H1 (cell line): ENCODE data around the gene PJA1. TPM values are rescaled to one million over a fixed set of nuclear protein-coding genes. Genes with fewer than 3 reads are reported as not detected.

Experiments used
- CHD7 ChIP-seq: fragments of 300-600 bp; sonication (generic); IDR thresholded peaks from 2 replicates; pipeline ENCODE4 v1.7.1; 2012; ENCODE audit warnings: low read length, moderate library complexity, mild to moderate bottlenecking, inconsistent platforms; ENCODE audit not compliant: insufficient replicate concordance
- CTBP2 ChIP-seq: IDR thresholded peaks from 2 replicates; pipeline ENCODE4 v1.7.0; 2011; ENCODE audit warnings: borderline replicate concordance, mild to moderate bottlenecking, moderate library complexity, mixed read lengths, low read length; ENCODE audit not compliant: insufficient read depth, insufficient read length
- EP300 ChIP-seq, 2 experiments: IDR thresholded peaks; 1 replicate in 1 of 2; 2 replicates in 1 of 2; pipeline ENCODE4 v1.6.1; 2011 to 2012; ENCODE audit warnings: low read depth in 2 of 2, low read length in 2 of 2, mild to moderate bottlenecking in 2 of 2, borderline replicate concordance in 1 of 2, inconsistent platforms in 1 of 2, moderate library complexity in 1 of 2
- GTF2F1 ChIP-seq: IDR thresholded peaks from 2 replicates; pipeline ENCODE4 v1.6.1; 2012; ENCODE audit warnings: low read depth, low read length, improper control_type of control experiment, borderline replicate concordance
- HDAC2 ChIP-seq, 2 experiments: fragments of 300-600 bp in 1 of 2; sonication (generic) in 1 of 2; IDR thresholded peaks; 2 replicates each; pipeline ENCODE4 v1.6.1; 2011 to 2012; ENCODE audit warnings: low read depth in 2 of 2, low read length in 2 of 2, mild to moderate bottlenecking in 2 of 2, moderate library complexity in 2 of 2, borderline replicate concordance in 1 of 2, inconsistent platforms in 1 of 2
- NRF1 ChIP-seq: IDR thresholded peaks from 2 replicates; pipeline ENCODE4 v1.6.1; 2011; ENCODE audit warnings: mild to moderate bottlenecking, low read depth, low read length, improper control_type of control experiment
- PHF8 ChIP-seq: fragments of 200-600 bp; sonication (generic); conservative IDR thresholded peaks from 2 replicates; pipeline ENCODE4 v1.7.1; 2012; ENCODE audit warnings: low read depth, mild to moderate bottlenecking, inconsistent platforms, low read length, moderate library complexity
- RBBP5 ChIP-seq: IDR thresholded peaks from 2 replicates; pipeline ENCODE4 v1.7.1; 2012; ENCODE audit warnings: low read depth, mild to moderate bottlenecking, inconsistent platforms, low read length, moderate library complexity, borderline replicate concordance
- RXRA ChIP-seq: IDR thresholded peaks from 2 replicates; pipeline ENCODE4 v1.6.1; 2011; ENCODE audit warnings: low read depth, mild to moderate bottlenecking, low read length, moderate library complexity; ENCODE audit not compliant: insufficient read depth
- ZNF274 ChIP-seq: IDR thresholded peaks from 2 replicates; pipeline ENCODE4 v1.7.0; 2012; ENCODE audit warnings: low read length, borderline replicate concordance; ENCODE audit errors: extremely low read depth
- polyA plus RNA-seq, 7 experiments: library from polyadenylated mRNA; depleted of rRNA in 3 of 7; stranded (reverse) in 5 of 7; unstranded in 2 of 7; fragments of >200 nt in 5 of 7; fragments of 200-250 nt in 2 of 7; gene quantifications; 1 replicate in 5 of 7; 2 replicates in 1 of 7; 4 replicates in 1 of 7; pipeline versions ENCODE4 v1.2.1 to v1.2.3, GENCODE V29; 2011 to 2013; ENCODE audit warnings: missing spikeins in 2 of 7, mixed read lengths in 2 of 7
- total RNA-seq: library from RNA; stranded (reverse); fragmentation: NEBNext Ultra II Directional; extraction: Animal tissue kit (Norgen Biotek cat#: 25700); gene quantifications from 2 replicates; pipeline ENCODE4 v1.2.1, GENCODE V29; 2021

PJA1 gene
- total and polyA plus RNA-seq, 2 of the 8 experiments (the other 6 are each of a cell fraction or from before 2014, with no cell fraction given) = 25.7 to 37.0 TPM

DNA sequence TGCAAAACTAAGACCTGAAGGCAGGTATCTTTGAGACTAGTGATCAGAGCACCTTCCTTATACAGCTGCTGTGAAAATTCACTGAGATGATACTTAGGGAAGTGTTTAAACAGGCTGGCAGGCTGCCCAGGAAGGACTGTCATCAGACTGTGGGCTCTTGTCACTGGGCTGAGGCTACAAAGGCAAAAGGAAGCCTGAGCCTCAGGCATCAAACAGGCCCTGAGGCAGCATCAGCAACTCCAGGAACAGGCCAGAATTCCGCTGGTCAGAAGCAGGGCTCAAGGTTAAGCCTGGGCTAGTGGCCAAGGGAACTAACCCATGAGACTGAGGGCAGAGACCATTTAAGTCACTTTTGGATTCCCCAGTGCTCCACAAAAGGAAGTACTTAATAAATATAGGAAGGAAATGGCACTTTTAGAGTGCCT, 12.8 kb downstream of the PJA1 start (continued):
- TF ChIP-seq CHD7 (no peak), RBBP5 (no peak), GTF2F1 (no peak), RXRA (no peak), EP300 (IDR thresholded peaks at IDR 0.05; ENCODE audit: borderline replicate concordance in 1 of 2, low read depth in 2 of 2, low read length in 2 of 2) (no peak), NRF1 (no peak), HDAC2 (IDR thresholded peaks at IDR 0.05; ENCODE audit: borderline replicate concordance in 1 of 2, low read depth in 2 of 2, low read length in 2 of 2) (no peak), PHF8 (no peak), CTBP2 (no peak), ZNF274 (no peak)
- TF ChIP-seq, all 59 proteins: peak for 0
